Measurements from ENCODE around the gene KCNIP3.

KCNIP3 gene

DNA sequence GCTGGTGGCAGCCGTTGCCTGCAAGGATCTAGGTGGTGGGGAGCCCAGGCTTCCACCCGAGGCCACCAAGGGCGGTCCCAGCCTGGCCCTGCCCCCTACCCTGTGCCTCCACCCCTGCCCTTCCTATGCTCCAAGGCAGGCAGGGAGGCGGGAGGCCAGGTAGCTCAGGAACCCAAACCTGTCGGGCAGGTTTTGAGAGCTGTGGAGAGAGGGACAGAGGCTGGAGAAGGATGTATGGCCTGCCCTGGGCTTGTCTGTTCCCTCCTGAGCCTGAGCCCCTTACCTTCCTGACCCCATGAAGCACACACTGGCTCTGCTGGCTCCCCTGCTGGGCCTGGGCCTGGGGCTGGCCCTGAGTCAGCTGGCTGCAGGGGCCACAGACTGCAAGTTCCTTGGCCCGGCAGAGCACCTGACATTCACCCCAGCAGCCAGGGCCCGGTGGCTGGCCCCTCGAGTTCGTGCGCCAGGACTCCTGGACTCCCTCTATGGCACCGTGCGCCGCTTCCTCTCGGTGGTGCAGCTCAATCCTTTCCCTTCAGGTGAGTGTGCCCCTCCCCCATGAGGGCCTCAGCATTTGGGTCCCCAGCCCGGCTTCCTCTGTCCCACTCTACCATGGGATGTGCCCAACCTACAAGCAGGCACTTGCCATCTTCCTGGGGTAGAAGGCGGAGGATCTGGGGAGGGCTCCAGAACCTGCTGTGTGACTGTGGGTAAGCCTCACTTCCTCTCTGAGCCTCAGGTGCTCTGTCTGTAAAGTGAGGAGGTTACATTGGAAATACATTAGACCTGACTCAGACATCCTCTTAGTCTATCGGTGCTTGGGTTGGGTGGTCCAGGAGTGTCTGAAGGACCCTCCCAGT is 22.6 kb upstream of the KCNIP3 start, which contains the start of gene PROM2:
Gene PROM2 (plus strand): TSS at position 159 of the 860 bp plus-strand sequence. CDS start 137 bp downstream, at position 296.
- DNase-seq (ENCODE audit: low read depth in 2 of 2), result no peak

DNA sequence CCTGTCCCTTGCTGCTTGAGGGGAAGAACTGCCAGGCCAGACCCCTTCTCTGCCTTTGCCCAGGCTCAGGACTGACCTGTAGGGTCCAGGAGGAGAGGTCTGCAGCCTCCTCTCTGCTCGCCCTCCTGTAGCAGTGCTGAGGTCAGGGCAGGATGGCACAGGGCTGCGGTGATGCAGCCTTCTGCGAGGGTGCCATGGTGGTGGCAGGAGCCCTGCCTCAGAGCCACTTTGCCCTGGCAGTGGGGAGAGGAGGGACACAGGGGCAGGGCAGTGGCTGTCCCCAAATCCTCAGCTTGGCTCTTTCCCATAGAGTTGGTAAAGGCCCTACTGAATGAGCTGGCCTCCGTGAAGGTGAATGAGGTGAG is 22.0 kb upstream of the KCNIP3 start:
- DNase-seq (ENCODE audit: low read depth in 2 of 2), result no peak

DNA sequence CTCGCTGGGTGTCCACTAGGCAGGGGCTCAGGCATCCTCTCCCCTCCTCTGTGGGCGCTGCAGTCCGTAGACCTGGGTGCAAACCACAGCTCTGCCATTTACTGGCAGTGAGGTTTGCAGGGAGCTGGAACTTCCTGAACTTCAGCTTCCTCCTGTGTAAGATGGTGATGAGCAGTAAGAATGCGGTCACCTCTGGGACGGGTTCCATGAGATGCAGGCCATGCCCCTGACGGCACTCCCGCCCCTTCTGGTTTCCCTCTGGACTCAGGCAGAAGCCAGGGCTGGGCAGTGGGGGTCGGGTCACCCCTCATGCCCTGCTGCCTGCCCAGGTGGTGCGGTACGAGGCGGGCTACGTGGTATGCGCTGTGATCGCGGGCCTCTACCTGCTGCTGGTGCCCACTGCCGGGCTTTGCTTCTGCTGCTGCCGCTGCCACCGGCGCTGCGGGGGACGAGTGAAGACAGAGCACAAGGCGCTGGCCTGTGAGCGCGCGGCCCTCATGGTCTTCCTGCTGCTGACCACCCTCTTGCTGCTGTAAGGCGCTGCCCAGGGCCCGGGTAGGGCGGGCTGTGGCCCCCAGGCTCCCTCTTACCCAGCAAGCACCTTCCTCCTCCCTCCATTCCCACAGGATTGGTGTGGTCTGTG is 21.4 kb upstream of the KCNIP3 start:
- no peak for DNase-seq (ENCODE audit: low read depth in 2 of 2)

DNA sequence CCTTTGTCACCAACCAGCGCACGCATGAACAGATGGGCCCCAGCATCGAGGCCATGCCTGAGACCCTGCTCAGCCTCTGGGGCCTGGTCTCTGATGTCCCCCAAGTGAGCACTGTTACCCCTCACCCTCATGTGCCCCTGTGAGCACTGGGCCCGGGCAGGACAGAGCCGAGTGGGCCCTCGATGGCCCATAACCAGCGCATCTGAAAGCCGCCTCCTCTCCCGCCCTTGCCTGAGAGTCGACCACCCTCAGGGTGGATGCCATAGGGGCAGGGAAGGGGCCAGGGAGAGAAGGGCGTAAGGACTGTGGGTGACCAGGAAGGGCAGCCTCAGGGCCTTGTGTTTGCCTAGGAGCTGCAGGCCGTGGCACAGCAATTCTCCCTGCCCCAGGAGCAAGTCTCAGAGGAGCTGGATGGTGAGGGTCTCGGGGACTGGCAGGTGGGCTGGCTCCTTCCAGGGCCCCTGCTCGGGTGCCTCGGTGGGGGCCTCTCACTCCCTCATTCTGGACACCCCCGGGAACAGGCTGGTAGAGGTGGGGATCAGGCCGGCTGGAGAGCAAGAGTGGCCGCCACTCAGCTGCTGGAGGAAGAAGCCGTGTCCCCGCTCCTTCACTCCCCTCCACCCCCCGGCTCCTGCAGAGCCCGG is 20.8 kb upstream of the KCNIP3 start:
- no peak for DNase-seq (ENCODE audit: low read depth in 2 of 2)

- no peak for DNase-seq (ENCODE audit: low read depth in 2 of 2)
These were observed 20.3 kb upstream of the KCNIP3 start for GRCh38 chr2:95276888-95277245.

DNA sequence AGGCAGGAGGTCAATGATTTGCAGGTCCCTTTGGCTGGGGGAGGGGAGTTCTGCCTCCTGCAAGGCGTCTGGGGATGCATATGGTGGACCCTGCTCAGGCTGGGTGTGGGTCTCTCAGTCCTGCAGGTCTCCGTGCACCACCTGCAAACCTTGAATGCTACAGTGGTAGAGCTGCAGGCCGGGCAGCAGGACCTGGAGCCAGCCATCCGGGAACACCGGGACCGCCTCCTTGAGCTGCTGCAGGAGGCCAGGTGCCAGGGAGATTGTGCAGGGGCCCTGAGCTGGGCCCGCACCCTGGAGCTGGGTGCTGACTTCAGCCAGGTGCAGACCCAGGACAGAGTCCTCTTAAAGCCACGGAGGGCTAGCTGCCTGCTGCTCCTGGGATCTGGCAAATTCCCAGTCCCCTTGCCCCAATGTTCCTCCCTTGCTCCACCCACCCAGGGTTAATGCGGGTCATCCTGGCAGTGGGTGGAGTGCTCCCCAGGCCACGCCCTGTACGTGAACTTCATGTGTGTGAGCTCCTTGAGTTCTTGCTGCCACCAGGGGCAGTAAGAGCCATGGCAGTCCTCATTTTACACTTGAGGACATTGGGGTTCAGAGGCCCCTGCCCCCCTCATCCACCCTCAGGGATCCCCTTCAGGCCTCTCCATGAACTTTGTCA is 19.8 kb upstream of the KCNIP3 start:
- no peak for DNase-seq (ENCODE audit: low read depth in 2 of 2)

- no peak for DNase-seq (ENCODE audit: low read depth in 2 of 2)
These were observed 19.1 kb upstream of the KCNIP3 start for GRCh38 chr2:95278051-95278471.

DNA sequence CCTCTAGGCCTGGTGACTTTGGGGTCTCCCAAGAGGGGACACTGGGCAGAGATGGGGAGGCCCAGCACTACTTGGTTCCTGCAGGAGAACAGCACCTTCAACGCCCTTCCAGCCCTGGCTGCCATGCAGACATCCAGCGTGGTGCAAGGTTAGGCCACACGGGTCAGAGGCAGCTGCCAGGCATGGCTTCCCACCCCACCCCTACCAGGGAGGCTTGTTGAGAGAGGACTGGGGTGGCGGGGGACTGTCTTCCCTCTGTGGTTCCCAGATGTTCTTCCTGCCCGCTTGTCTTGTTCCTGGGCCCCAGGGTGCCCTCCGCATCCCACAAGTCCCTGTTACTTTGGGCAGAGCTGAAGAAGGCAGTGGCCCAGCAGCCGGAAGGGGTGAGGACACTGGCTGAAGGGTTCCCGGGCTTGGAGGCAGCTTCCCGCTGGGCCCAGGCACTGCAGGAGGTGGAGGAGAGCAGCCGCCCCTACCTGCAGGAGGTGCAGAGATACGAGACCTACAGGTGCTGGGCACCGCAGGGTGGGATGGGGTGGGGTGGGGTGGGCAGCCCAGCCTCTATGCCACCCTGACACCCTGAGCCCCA is 18.4 kb upstream of the KCNIP3 start:
- no peak for DNase-seq (ENCODE audit: low read depth in 2 of 2)

DNA sequence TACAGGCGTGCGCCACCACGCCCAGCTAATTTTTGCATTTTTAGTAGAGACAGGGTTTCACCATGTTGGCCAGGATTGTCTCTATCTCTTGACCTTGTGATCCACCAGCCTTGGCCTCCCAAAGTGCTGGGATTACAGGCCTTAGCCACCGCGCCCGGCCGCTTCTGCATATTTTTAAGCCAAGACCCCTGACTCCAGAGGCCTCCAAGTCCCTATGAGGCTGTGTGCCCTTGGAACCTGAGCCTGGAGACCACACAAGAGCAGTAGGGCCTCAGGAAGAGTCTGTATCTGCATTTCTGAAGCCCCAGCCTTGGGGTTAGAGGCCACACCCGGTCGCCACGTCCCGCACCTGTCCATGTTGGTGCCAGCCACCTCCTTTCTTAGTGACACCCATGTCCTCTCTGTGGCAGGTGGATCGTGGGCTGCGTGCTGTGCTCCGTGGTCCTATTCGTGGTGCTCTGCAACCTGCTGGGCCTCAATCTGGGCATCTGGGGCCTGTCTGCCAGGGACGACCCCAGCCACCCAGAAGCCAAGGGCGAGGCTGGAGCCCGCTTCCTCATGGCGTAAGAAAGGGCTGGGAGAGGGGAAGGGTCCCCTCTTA is 17.6 kb upstream of the KCNIP3 start:
- no peak for DNase-seq (ENCODE audit: low read depth in 2 of 2)

DNA sequence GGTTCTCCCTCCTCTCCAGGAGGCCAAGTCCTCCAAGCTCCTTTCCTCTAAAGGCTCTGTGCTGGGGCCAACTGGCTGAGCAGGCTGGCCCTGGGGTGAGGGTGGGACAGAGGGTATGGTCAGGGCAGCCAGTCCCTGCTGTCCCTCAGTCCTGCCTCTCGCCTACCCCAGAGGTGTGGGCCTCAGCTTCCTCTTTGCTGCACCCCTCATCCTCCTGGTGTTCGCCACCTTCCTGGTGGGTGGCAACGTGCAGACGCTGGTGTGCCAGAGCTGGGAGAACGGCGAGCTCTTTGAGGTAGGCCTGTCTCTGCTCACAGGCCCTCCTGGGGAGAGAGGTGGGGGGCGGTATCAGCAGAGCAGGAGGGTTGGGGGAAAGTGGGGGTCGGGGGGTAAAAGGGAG is 16.1 kb upstream of the KCNIP3 start:
- no peak for DNase-seq (ENCODE audit: low read depth in 2 of 2)

DNA sequence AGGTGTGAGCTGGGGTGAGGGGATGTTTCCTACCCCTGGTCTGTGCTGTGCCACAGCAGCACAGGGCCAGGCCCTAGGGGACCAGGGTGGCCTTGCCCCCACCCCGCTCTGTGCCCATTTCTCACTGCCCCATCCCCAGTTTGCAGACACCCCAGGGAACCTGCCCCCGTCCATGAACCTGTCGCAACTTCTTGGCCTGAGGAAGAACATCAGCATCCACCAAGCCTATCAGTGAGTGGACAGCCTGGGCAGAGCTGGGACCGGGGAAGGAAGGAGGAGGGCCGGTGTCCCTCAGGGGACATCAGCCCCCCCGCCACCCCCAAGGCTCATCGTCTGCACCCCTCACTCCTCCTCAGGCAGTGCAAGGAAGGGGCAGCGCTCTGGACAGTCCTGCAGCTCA is 15.4 kb upstream of the KCNIP3 start:
- DNase-seq (ENCODE audit: low read depth in 2 of 2), result no peak

- no peak for DNase-seq (ENCODE audit: low read depth in 2 of 2)
These were observed 14.7 kb upstream of the KCNIP3 start for GRCh38 chr2:95282458-95282857.

- no peak for DNase-seq (ENCODE audit: low read depth in 2 of 2)
These were observed 13.6 kb upstream of the KCNIP3 start for GRCh38 chr2:95283562-95283961.

DNA sequence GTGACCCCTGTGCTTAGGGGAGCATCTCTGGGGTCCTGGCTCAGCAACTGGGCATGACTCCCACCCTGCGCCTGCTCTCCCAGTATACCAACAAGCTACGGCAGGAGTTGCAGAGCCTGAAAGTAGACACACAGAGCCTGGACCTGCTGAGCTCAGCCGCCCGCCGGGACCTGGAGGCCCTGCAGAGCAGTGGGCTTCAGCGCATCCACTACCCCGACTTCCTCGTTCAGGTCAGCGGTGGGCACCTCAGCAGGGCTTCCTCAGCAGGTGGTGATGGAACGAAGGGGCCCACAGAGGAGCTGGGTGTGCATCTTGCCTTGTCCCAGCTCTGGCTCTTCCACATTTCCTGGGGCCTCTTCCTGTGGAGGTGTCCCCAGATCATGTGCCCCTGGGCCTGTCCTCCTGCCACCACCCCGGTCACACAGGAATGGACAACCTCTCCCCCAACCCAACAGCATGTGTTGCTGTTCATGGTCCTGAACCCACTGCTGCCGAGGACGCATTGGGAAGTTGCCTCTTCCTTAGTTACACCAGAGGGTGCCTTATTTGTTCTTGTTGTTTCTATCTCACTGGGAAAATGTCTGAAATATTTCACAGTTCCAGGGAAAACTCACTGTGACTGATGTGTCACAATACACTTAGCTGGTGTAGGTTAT is 12.1 kb upstream of the KCNIP3 start:
- no peak for DNase-seq (ENCODE audit: low read depth in 2 of 2)

- DNase-seq (ENCODE audit: low read depth in 2 of 2), result no peak
These were observed 11.6 kb upstream of the KCNIP3 start for GRCh38 chr2:95285542-95285932.

DNA sequence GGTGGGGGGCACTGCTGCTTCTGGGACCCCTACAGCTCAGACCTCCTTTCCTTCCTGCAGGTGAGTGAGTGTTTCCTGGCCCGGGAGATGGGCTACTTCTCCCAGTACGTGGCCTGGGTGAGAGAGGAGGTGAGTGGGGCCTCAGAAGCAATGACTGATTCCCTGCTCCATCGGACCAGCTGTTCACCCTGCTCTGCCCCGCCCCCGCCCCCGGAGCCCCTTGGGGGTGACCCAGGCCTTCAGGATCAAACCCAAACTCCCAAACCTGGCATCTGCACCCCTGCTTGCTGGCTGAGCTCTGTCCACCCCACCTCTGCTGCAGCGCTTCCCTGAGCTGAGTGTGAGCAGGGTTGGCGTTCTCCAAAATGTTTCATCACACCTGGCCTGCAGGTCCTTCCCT is 9.8 kb upstream of the KCNIP3 start:
- no peak for DNase-seq (ENCODE audit: low read depth in 2 of 2)

DNA sequence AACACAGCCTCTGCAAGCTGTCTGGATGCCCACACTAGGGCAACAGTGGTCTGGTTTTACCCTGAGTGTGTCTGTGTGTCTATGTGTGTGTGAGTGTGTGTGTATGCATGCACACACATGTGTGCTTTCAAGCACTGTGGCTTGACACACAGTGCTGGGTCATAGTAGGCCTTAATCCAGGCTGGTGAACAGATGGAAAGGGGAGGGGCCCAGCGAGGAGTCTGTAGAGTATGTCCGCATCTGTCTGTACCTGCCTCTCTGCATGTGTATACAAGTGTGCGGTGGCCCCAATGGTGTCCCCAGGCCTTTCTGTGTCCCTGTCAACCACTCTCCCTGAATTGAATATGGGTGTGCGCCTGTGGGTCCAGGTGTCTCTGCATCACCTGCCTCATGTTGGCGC is 9.3 kb upstream of the KCNIP3 start:
- DNase-seq (ENCODE audit: low read depth in 2 of 2), result no peak

DNA sequence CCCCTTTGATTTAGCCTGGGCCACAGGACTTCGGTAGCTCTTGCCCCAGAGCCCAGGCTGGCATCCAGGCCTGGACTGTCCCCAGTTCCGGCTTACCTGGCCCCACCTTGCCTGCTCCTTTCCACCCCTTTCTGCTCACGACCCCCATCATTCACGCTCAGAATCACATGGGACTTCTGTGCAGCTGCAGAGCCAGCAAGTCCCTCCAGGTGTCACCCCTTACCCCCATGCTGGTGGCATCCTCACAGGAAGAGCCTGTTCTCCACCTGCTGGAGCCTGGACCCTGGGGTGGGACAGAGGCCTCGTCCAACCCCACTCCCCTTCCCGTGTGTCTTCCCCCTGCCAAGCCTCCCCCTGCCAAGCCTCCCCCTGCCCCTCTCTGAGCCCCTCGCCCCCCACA is 7.9 kb upstream of the KCNIP3 start:
- DNase-seq (ENCODE audit: low read depth in 2 of 2), result no peak

DNA sequence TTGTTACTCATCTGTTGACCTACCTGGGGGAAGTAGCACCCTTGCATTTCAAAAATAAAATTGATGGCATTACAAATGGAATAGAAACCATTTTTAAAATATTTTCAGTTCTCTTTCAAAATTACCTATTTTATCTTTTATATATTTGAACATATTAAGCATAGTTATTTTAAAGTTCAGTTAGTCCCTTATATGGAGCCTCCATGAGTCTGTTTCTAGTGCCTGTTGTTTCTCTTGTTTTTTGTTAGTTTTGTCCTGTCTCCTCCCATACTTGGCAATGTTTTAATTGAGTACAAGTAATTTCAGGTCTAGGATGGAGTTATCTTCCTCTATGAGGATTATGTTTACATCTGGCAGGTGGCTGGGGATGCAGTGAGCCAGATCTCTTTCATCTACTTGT is 5.9 kb upstream of the KCNIP3 start:
- no peak for DNase-seq (ENCODE audit: low read depth in 2 of 2)

DNA sequence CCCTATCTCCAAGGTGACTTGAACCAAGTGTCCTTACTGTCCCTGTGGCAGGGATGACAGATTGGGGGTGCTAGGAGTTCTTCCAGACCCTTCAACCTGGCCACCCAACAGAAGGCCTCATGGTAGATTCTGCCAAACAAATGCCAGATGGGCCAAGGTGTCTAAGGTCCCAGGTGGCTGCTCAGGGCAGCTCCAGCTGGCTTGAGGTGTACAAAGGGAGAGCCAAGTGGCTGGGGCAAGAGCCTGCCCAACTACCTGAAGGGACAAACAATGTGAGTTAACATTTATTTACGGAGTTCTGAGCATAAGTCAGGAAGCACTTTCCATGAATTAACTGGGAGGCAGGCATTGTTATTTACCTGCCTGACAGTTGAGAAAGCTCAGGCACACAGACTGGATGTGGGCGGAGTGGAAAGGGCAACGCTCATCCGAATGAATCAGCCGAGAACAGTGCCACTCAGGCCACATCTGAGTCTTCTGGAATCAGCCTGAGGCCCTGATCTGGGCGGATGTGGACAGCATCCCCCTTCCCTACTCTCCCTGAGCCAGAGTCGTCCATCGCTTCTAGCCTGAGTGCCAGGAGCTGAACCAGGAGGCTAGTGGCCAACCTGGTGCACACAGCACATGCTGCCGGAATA is 4.4 kb upstream of the KCNIP3 start:
- DNase-seq (ENCODE audit: low read depth in 2 of 2), result no peak
